T-helper 2 cell treated with Interferon-gamma antibody and Interleukin-4, amounts not matched to agents 5 μg/mL and 100 μg/mL, for 36 hours (primary cell): ENCODE results near the gene SIRT7.

Experiments
- DNase-seq: peaks from one replicate; pipeline ENCODE4 v3.0.0; 2021; ENCODE audit warnings: low spot score
- H3K27ac Mint-ChIP-seq: one replicate; pipeline ENCODE4 v1.8.0; 2021; ENCODE audit warnings: mild to moderate bottlenecking, mixed read lengths
- H3K27me3 Mint-ChIP-seq: one replicate; pipeline ENCODE4 v1.8.0; 2021; ENCODE audit warnings: low read depth, mixed read lengths
- H3K36me3 Mint-ChIP-seq: one replicate; pipeline ENCODE4 v1.8.0; 2021; ENCODE audit warnings: low read depth, mixed read lengths
- H3K4me1 Mint-ChIP-seq: one replicate; pipeline ENCODE4 v1.8.0; 2021; ENCODE audit warnings: low read depth, mixed read lengths
- H3K4me3 Mint-ChIP-seq: one replicate; pipeline ENCODE4 v1.8.0; 2022; ENCODE audit warnings: mild to moderate bottlenecking, moderate library complexity, mixed read lengths
- H3K9me3 Mint-ChIP-seq: one replicate; pipeline ENCODE4 v1.8.0; 2021; ENCODE audit warnings: mixed read lengths

The SIRT7 gene

DNA sequence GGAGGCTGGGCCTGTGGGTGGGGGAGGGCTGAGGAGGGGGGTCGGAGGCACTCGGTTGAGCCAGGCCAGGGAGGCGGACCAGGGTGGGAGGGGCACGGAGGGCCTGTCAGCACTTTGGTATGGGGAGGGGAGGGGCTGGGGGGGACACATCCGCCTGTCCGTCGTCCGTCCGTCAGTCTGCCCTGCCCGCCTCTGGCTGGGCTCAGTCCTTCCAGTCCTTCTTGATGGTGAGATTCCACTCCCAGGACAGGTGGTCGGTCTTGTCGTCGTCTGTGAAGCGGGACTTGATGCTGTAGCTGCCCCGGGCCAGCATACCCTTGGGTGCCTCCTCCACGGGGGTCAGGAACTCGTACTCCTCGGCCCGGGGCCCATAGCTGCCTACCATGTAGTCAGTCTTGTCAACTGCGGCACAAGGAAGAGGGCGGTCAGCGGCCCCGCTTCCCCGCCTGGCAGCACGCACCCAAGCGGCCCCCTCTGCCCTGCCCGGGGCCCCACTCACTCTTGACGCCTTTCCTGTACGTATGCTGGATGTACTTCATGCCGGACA is 49.2 kb downstream of the SIRT7 start:
- Mint-ChIP-seq H3K36me3 (peaks cover 34% of the 10 kb centered on the region), H3K27ac (peak overlapping the region; percentile 63), H3K4me1 (peaks cover 17% of the 10 kb centered on the region), H3K9me3 (no peaks in the 10 kb centered on the region), H3K4me3 (no peak overlapping the region), H3K27me3 (no peaks in the 10 kb centered on the region)
- DNase-seq = no peak

DNA sequence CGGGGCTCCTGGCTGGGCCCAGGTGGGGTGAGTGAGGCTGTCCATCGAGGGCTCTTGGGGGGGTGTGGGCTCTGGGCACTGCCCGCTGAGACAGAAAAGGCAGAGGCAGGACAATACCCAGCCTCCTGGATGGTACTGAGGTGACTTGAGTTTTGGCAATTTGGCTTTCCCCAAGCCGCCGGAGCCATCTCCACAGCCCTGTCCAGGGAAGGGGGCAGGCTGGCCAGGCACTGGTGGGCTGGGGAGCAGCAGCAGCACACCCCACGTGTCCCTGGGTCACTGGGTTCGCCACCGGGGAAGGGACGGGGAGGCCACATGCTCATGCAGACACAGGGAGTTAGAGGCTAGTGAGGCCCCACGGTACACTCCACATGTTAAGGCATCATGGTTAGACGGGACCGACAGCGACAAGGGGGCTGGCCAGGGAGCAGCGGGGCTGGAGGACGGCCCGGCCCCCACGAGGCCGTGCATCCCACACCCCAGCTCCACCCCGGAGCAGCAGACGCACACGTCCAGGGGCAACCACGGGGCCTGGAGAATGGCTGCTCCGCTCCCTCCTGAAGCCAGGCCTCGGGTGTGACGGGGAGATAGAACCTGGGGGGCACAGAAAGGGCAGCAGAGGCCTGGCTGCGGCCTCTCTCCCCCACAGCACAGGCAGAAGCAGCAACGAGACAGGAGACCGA is 49.8 kb downstream of the SIRT7 start:
- Mint-ChIP-seq H3K4me1 (peaks cover 22% of the 10 kb centered on the region), H3K27me3 (no peaks in the 10 kb centered on the region), H3K9me3 (no peaks in the 10 kb centered on the region), H3K36me3 (peaks cover 39% of the 10 kb centered on the region), H3K27ac (peak overlapping the region; percentile 70), H3K4me3 (peak overlapping the region; percentile 42)
- DNase-seq = no peak

DNA sequence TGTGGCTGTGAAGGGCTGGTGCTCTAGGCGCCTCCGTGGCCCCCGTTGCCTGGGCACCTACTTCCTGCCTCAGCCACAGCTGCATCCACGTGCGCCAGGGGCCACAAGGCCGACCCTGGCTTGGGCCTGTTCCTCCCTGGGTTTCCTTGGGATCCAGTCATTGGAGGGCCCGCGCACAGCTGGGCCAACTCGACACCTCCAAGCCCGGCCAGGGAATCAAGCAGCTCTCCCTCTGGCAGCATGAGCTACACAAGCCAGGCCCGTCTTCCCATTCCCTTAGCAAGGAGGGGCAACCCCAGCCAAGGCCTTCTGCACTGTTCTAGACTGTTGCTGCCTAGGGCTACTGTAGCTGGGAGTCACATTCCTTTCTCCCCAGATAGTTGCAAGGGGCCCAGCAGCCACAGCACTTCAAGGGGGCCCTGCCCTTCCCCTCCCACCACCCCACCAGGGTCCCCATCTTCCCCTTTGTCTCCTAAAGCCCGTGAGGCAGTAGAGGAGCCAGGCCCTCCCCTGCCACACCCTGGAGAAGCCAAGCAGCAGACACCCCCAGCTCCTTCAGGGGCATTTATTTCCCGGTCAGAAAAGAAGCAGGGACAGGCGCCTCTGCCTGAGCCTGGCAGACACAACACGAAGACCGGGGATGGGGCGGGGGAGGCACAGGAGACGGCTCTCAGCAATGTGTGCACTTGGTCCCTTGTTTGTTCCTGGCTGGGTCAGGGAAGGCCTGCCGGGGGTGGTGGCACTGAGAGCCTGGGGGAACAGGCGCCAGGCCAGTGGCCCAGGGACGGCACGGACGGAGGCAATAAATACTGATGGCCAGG is 50.6 kb downstream of the SIRT7 start:
- DNase-seq = no peak
- Mint-ChIP-seq H3K27me3 (no peaks in the 10 kb centered on the region), H3K9me3 (no peaks in the 10 kb centered on the region), H3K4me1 (peaks cover 22% of the 10 kb centered on the region), H3K36me3 (peaks cover 39% of the 10 kb centered on the region), H3K4me3 (peak overlapping the region; percentile 44), H3K27ac (peak overlapping the region; percentile 46)

DNA sequence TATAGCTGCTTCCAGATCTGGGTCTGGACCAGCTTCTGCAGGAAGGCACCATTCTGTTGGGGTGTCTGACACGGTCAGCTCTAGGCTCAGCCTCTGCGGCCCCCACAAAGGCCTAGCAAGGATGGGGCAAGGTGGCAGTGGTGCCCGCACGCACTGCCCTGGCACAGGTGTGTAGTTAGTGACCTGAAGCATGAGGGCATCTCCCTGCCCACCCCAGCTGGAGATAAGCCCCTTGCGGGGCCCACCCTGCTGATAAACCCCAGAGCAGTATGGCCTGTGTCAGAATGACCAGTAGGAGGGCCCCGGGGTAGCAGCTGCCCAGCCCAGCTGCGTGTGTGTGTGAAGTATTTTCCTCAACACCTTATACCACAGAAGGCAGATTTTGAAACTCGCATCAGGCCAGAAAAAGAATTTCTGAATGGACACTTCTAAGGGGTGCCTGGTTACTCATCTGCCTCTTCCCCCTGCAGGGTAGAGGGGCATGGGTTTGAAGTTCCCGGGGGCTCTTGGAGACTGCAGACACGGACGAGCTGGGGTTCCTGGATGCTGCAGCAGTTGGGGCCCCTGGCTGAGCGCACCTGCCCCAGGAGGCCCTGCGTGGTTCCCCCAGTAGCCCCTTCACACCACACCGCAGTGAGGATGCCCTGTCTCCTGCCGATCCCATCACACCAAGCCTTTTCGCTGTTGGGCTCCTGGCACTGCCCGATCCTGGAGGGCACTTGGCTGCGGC is 51.4 kb downstream of the SIRT7 start:
- DNase-seq = no peak
- no peaks in the 10 kb centered on the region for H3K27me3 Mint-ChIP-seq
- H3K27ac Mint-ChIP-seq = peak overlapping the region; percentile 57
- peaks cover 22% of the 10 kb centered on the region for H3K4me1 Mint-ChIP-seq
- H3K4me3 Mint-ChIP-seq = peak overlapping the region; percentile 44
- peaks cover 39% of the 10 kb centered on the region for H3K36me3 Mint-ChIP-seq
- no peaks in the 10 kb centered on the region for H3K9me3 Mint-ChIP-seq

DNA sequence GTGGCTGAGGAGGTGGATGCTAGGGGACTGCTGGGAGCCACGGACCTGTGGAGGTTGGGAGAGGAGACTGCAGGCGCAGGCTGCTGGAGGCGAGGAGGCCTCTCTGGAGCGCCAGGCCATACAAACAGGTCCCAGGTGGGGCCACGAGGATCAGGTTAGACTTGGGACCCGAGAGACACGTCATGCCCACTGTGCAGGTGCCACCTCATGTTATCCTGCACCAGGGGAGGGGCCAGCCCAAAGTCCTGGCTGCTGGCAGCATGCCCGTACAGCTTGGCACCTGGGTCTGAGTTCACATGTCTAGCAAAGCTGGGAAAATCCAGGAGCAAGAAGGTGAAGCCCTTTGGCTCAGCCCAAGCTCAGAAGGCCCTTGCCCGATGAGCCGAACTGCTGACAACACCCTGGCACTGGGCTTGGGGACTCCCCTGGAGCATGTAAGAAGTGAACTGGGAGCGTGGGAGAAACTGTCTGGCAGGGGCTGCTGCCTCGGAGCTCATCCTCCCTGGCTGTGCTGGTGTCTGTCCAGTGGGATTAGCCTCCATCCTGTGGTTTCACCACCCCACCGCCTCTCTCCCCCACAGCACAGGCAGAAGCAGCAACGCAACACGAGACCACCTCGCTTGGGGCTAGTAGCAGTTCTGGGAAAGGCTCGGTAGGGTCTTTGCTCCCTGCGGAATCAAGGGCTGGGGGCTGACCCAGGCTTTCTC is 52.1 kb downstream of the SIRT7 start:
- H3K9me3 Mint-ChIP-seq = no peaks in the 10 kb centered on the region
- H3K4me3 Mint-ChIP-seq = no peak overlapping the region
- DNase-seq = no peak
- peaks cover 22% of the 10 kb centered on the region for H3K4me1 Mint-ChIP-seq
- H3K27ac Mint-ChIP-seq = peak overlapping the region; percentile 45
- no peaks in the 10 kb centered on the region for H3K27me3 Mint-ChIP-seq
- peaks cover 44% of the 10 kb centered on the region for H3K36me3 Mint-ChIP-seq

DNA sequence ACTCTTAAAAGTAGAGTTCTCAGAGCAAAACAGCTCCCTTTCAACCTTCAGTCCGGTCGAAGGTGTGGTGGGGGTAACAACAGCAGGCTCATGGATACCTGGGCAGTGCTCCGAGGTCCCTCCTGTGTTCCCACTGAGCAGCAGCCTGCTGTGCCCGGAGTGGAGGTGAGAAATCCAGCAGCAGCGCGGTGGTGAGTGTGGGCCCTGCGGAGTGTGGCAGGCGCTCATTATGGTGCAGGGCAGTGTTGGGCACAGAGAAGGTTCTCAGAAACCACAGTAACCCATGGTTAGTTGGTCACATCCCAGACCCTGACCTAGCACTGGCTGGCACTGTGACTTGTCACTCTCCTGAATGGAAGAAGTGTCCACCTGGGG is 52.6 kb downstream of the SIRT7 start:
- no peak for DNase-seq
- H3K9me3 Mint-ChIP-seq = no peaks in the 10 kb centered on the region
- H3K4me1 Mint-ChIP-seq = peaks cover 22% of the 10 kb centered on the region
- no peaks in the 10 kb centered on the region for H3K27me3 Mint-ChIP-seq
- no peak overlapping the region for H3K4me3 Mint-ChIP-seq
- H3K36me3 Mint-ChIP-seq = peaks cover 47% of the 10 kb centered on the region
- H3K27ac Mint-ChIP-seq = peak overlapping the region; percentile 45

DNA sequence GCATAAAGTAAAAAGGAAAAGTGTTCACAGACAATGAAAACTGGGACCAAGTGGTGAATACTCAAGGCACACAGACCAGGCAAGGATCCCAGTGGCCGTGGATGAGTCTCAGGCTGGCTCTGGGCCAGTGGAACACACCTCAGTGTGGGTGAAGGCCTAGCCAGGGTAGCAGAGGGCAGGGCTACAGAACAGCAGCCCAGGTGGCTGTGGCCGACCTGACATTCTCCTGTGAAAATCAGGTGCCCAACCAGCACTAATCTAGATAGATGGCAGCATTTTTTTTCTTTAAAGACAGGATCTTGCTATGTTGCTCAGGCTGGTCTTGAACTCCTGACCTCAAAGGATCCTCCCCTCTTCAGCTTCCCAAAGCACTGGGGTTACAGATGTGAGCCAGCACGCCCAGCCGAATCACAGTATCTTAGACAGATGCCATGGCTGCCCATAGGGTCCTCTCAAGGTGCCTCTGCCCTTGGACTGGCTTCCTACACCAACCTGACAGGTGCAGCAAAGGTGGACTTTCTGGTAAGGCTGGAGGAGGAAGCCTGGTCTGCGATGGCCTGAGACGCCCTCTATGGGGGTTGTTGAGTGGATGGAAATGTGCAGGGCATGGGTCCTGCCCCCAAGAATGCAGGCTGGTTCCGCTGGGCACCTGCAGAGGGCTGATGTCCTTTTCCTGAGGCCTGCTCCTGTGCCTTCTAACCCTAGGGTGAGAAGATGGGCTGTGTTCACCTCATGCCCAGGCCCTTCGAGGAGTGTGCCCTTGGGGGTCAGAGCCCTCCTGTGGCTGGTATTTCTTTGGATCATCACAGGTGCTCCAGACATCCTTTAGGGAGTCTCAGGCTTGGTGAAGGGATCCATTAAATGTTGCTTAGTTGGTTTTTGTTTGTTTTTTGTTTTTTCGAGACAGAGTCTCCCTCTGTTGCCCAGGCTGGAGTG is 53.9 kb downstream of the SIRT7 start:
- Mint-ChIP-seq H3K27me3 (no peaks in the 10 kb centered on the region), H3K36me3 (peaks cover 41% of the 10 kb centered on the region), H3K9me3 (no peaks in the 10 kb centered on the region), H3K4me1 (peaks cover 25% of the 10 kb centered on the region), H3K27ac (peak overlapping the region; percentile 90), H3K4me3 (peak overlapping the region; percentile 79)
- no peak for DNase-seq

DNA sequence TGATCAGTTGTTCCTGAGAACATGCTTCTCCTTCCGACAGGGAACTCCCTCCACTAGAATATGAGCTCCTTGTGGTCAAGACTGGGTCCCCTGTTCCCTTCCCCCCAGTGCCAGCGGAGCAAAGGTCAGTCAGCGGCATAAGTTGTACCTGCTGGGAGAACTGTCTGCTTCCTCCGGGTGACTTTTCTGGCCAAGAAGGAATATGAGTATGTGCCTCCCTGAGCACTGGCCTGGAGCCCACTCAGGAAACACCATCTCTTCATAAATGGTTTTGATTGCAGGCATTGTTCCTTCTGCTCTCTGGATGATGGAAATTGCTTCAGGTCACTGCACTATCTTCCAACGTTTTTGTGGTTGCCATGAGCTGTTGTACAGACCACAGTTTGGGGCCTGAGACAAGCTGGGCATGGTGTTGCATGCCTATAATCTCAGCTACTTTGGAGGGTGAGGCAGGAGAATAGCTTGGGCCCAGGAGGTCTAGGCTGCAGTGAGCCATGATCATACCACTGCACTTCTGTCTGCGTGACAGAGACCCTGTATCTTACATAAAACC is 54.8 kb downstream of the SIRT7 start:
- peak overlapping the region; percentile 79 for H3K4me3 Mint-ChIP-seq
- H3K9me3 Mint-ChIP-seq = no peaks in the 10 kb centered on the region
- peaks cover 32% of the 10 kb centered on the region for H3K4me1 Mint-ChIP-seq
- no peaks in the 10 kb centered on the region for H3K27me3 Mint-ChIP-seq
- DNase-seq = no peak
- peak overlapping the region; percentile 90 for H3K27ac Mint-ChIP-seq
- peaks cover 46% of the 10 kb centered on the region for H3K36me3 Mint-ChIP-seq
